Body of pancreas (tissue), 4 donors: Measurements from ENCODE around the gene DYNLL2. TPM values are rescaled to one million over a fixed set of nuclear protein-coding genes. Genes with fewer than 3 reads are reported as not detected.
"Not testable (repeated sequence)": the region's sequence is repeated elsewhere in the genome, so short reads cannot be mapped to it uniquely, and the experiment has no call there.

Source experiments
- ATAC-seq: fragments of 150-250 bp; one replicate; pipeline ENCODE4 v1.9.1; 2016
- DNase-seq, 4 donors: peaks; one replicate each; pipeline ENCODE4 v3.0.0-alpha.2; 2019
- H3K27ac ChIP-seq, 4 donors: fragments of 200-600 bp; sonication (generic); 1 replicate in 3 of 4; 2 replicates in 1 of 4; pipeline versions ENCODE4 v1.5.1 to v1.6.1; 2016 to 2019; ENCODE audit warnings: mild to moderate bottlenecking in 1 of 4, mixed read lengths in 1 of 4, moderate library complexity in 1 of 4
- H3K27me3 ChIP-seq, 2 donors: fragments of 200-600 bp; sonication (generic); one replicate each; pipeline ENCODE4 v1.6.0; 2016; ENCODE audit warnings: mild to moderate bottlenecking in 1 of 2
- H3K36me3 ChIP-seq, 2 donors: fragments of 200-600 bp; sonication (generic); replicated peaks in 1 of 2; 2 replicates each; pipeline ENCODE4 v1.5.1; 2016; ENCODE audit warnings: low read depth in 2 of 2; ENCODE audit not compliant: insufficient read depth in 1 of 2
- H3K4me1 ChIP-seq: fragments of 200-600 bp; sonication (generic); one replicate; pipeline ENCODE4 v1.6.0; 2016
- H3K4me3 ChIP-seq, 2 donors: fragments of 200-600 bp; sonication (generic); 1 replicate in 1 of 2; 2 replicates in 1 of 2; pipeline ENCODE4 v1.5.1; 2016 to 2019
- H3K9me3 ChIP-seq, 3 donors: fragments of 200-600 bp; sonication (generic); 1 replicate in 2 of 3; 2 replicates in 1 of 3; pipeline ENCODE4 v1.5.1; 2016
- POLR2A ChIP-seq, 3 donors: fragments of 450-650 bp; IDR thresholded peaks; one replicate each; pipeline ENCODE4 v1.6.1; 2016; ENCODE audit warnings: antibody characterized with exemption in 3 of 3, mild to moderate bottlenecking in 2 of 3
- WGBS, 2 donors: methylation state at CpG; one replicate each; pipeline ENCODE4 v1.1.5; 2017; 5-methylcytosine and 5-hydroxymethylcytosine counted together
- intact Hi-C: fragments of 100-400 bp; cut with DNase I; formaldehyde crosslinking; loops from one replicate; pipeline ENCODE4 v1.15.1; 2023
- total RNA-seq, 2 donors: library from RNA; depleted of rRNA; stranded (reverse); fragments of >200 nt; gene quantifications; one replicate each; pipeline ENCODE4 v1.1.0, GENCODE V29; 2016
- TF ChIP-seq, protein P1 (sequence below), 7 experiments: fragments of 450-650 bp in 4 of 7; fragments of 200-600 bp in 3 of 7; sonication (generic) in 3 of 7; IDR thresholded peaks; one replicate each; pipeline ENCODE4 v1.5.1; 2016 to 2019; ENCODE audit warnings: antibody characterized with exemption in 7 of 7

DYNLL2 gene
- total RNA-seq, 2 donors from 2014 or later: 10.6 to 14.5 TPM

DNA sequence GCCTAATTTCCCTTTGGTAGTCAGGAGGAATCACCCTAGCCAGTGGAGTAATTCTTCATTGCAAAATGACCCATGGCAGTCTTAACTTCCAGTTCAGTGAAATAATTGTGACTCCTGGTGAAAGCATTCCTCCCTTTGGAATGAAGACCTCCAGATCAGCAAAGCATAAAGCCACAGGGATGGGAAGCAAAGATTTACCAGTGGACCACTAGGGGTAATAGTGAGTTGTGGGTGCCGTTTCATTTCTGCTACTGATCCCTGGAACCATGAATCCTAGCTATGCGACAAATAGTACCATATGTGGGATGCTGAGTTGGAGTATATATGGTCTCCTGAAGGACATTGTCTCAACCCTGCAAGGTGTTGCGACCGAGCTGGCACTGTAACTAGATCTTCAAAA, 13.7 kb downstream of the DYNLL2 start:
- DNase-seq: no peak
- TF ChIP-seq, protein P1, sequence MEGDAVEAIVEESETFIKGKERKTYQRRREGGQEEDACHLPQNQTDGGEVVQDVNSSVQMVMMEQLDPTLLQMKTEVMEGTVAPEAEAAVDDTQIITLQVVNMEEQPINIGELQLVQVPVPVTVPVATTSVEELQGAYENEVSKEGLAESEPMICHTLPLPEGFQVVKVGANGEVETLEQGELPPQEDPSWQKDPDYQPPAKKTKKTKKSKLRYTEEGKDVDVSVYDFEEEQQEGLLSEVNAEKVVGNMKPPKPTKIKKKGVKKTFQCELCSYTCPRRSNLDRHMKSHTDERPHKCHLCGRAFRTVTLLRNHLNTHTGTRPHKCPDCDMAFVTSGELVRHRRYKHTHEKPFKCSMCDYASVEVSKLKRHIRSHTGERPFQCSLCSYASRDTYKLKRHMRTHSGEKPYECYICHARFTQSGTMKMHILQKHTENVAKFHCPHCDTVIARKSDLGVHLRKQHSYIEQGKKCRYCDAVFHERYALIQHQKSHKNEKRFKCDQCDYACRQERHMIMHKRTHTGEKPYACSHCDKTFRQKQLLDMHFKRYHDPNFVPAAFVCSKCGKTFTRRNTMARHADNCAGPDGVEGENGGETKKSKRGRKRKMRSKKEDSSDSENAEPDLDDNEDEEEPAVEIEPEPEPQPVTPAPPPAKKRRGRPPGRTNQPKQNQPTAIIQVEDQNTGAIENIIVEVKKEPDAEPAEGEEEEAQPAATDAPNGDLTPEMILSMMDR (IDR thresholded peaks at IDR 0.05): no peak
- TF ChIP-seq POLR2A (IDR thresholded peaks at IDR 0.05): no peak
- Histone ChIP-seq H3K27me3 (no peaks in the 10 kb centered on the region), H3K36me3 (peaks cover 0 to 3% of the 10 kb centered on the region in 2 donors), H3K4me1 (no peaks in the 10 kb centered on the region), H3K27ac (no peak overlapping the region), H3K4me3 (no peak overlapping the region), H3K9me3 (no peaks in the 10 kb centered on the region)
- no peak for ATAC-seq
- intact Hi-C loops: no loop called here
- WGBS, 2 donors: 76 to 82% methylated on average over 4 of the region's 4 CpGs

DNA sequence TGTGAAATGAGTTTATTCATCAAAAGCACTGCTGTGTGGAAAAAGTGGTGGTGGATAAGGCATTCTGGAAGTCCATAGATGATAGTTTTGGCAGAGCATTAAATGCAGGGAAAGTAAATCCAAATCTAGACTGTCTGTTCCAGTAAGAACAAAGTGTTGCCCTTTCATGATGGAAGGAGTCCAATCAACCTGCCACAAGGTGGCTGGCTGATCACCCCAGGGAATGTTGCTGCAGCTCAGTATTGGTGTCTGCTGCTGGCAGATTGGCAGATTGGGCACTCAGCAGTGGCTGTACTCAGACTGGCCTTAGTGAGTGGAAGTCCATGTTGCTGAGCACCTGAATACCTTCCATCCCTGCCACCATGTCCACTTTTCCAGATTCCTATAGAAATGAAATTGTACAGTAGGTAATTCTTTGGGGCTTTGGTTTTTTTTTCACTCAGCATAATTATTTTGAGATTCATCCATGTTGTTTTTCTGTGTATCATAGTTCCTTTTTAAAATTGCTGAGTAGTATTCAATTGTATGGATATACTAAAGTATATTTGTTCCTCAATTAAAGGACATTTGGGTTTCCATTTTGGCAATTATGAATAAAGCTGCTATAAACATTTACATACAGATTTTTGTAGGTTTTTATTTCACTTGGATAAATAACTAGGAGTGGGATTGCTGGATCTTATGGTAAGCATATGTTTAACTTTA, 14.3 kb downstream of the DYNLL2 start:
- no peak for TF ChIP-seq POLR2A (IDR thresholded peaks at IDR 0.05)
- TF ChIP-seq, protein P1 (IDR thresholded peaks at IDR 0.05): no peak
- no peaks in the 10 kb centered on the region for H3K4me1 ChIP-seq
- H3K9me3 ChIP-seq: no peaks in the 10 kb centered on the region
- no peaks in the 10 kb centered on the region for H3K36me3 ChIP-seq
- intact Hi-C loops: no loop called here
- no peak overlapping the region for H3K4me3 ChIP-seq
- H3K27ac ChIP-seq: no peak overlapping the region
- ATAC-seq (no peak), DNase-seq (no peak)
- no peaks in the 10 kb centered on the region for H3K27me3 ChIP-seq

DNA sequence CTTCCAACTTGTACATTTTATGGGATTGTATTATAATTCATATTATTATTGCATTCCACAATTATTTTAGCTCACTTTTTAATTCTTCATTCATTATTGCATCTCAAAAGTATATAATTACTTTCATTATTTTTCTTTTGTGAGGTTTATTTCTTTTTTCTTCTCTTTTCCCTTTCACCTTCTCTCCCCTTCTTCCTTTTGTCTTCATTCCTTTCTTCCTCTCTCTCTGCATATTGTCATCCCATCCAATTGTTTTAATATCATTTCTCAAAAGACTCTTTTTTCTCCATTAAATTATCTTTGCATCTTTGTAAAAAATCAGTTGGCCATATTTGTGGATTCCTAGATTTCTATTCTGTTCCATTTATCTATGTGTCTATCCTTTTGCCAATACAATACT, 17.3 kb downstream of the DYNLL2 start:
- H3K4me3 ChIP-seq: no peak overlapping the region
- no peak overlapping the region for H3K27ac ChIP-seq
- H3K27me3 ChIP-seq: no peaks in the 10 kb centered on the region
- DNase-seq (no peak), ATAC-seq (no peak)
- TF ChIP-seq, protein P1 (IDR thresholded peaks at IDR 0.05): no peak
- no peak for TF ChIP-seq POLR2A (IDR thresholded peaks at IDR 0.05)
- H3K36me3 ChIP-seq: no peaks in the 10 kb centered on the region
- no peaks in the 10 kb centered on the region for H3K4me1 ChIP-seq
- intact Hi-C loops: no loop called here
- no peaks in the 10 kb centered on the region for H3K9me3 ChIP-seq

DNA sequence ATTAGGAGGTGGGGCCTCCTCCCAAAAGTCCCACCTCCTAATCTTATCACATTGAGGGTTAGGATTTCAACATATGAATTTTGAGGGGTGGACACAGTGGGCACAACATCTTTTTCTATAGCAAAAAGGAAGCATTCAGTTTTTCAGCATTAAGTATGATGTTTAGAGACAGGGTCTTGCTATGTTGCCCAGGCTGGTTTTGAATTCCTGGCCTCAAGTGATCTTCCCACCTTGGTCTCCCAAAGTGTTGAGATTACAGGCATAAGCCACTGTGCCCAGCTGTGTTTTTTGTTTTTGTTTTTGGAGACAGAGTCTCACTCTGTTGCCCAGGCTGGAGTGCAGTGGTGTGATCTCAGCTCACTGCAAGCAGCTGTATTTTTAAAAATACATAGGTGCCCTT, 18.7 kb downstream of the DYNLL2 start:
- H3K9me3 ChIP-seq, DNase-seq, H3K4me1 ChIP-seq, H3K4me3 ChIP-seq, ATAC-seq, intact Hi-C loops, H3K27ac ChIP-seq, H3K36me3 ChIP-seq, H3K27me3 ChIP-seq: not testable (repeated sequence)

DNA sequence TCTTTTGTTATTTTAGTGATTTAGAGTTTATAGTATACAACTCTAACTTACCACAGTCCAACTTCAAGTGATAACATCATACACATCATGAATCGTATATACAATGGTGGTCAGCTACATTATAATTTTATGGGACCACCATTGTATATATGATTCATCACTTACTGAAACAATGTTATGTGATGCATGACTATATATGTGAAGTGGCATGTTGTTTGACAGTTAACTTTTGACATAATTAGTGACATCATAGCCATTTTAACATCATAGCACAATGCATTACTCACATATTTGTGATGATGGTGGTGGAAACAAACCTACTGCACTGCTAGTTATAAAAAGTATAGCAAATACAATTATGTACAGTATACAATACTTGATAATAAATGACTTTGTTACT, 21.9 kb downstream of the DYNLL2 start:
- no peak overlapping the region for H3K4me3 ChIP-seq
- ATAC-seq (no peak), DNase-seq (no peak)
- H3K27ac ChIP-seq: no peak overlapping the region
- WGBS, 2 donors: 79 to 92% methylated on average over 1 of the region's 1 CpG
- no peaks in the 10 kb centered on the region for H3K4me1 ChIP-seq
- no peaks in the 10 kb centered on the region for H3K27me3 ChIP-seq
- no peaks in the 10 kb centered on the region for H3K36me3 ChIP-seq
- no peak for TF ChIP-seq POLR2A (IDR thresholded peaks at IDR 0.05)
- TF ChIP-seq, protein P1 (IDR thresholded peaks at IDR 0.05): no peak
- intact Hi-C loops: no loop called here
- no peaks in the 10 kb centered on the region for H3K9me3 ChIP-seq
